GM10847 (cell line): ENCODE measurements around the gene MAPK9.

Experiments used
- POLR2A ChIP-seq: IDR thresholded peaks from 2 replicates; pipeline ENCODE4 v1.6.1; 2011; ENCODE audit not compliant: insufficient read length; ENCODE audit errors: extremely low read depth

Gene MAPK9

DNA sequence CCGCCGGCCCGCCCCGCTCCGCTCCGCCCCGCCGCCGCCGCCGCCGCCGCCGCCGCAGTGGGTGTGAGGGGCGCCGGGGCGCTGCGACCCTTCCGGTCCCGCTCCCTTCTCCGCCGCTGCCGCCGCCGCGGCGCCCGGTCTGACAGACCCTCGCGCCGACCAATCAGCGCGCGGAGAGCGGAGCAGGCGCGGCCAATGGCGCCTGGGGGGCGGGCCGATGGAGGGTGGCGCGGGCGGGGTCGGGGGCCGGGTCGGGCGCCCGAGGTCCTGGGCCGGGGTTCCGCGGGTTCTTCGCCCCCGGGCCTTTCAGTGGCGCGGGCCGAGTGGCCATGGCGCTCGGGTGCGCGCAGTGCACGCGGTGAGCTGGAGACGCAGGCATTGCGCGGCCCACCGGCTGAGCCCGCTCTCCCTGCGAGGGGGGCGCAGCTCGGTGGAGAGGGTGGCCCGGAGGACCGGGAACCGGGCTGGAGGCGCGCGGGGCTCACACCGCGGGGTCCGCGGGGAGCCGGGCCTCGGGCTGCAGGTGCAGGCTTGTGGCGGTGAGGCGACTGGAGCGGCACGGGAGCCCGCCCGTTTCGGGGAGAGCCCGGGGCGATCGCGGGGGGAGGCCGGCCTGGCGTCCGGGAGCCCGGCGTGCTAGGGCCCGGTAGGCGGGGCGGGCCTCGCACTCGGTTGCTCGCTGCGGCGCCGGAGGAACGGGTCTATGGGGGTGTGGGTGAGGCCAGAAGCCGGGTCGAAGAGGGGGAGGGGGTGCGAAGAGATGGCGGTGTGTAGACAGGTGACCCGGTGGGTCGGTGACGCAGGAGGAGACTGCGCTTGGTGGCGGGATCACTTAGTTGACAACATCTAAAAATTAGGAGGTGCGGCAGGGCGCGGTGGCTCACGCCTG lies at the start of gene MAPK9:
MAPK9 (minus strand) TSS at position 141 of the 889 bp plus-strand sequence. CDS start 11,522 bp downstream, outside the sequence.
- TF ChIP-seq POLR2A: peak; percentile 48

DNA sequence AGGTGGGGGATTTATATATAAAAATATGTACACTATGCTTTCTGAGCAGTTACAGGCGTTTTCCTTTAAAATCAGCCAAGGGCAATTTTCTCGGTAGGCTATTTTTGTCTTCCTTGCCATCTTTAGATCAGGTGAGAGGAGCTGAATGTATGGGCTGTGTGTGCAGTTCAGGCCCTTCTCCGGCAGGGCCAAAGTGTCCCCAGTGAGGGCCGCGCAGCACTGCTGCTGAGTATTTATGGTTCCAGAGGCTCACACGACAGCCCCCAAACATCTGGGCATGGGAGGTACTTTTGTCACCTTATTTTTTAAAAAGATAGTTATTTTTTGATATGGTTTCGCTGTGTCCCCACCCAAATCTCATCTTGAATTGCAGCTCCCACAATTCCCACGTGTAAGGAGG lies 49.7 kb upstream of the MAPK9 start:
- TF ChIP-seq POLR2A: no peak

DNA sequence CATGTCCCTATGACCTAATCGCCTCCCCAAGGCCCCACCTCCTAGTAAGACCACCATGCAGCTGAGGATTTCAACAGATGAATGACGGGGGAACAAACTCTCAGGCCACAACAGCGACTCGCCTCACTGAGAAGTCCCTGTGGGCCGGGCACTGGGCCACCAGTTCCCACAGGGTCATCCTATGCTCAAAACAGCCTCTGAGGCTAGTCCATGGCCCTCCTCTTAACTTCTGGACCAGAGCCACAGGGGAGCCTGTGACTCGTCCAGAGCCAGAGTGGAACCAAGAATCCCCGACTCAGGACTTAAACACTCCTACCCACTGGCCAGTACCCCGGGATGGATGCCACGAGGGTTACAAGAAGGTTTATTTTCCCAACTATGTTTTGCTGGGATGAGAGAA lies 49.0 kb upstream of the MAPK9 start:
- TF ChIP-seq POLR2A: no peak

DNA sequence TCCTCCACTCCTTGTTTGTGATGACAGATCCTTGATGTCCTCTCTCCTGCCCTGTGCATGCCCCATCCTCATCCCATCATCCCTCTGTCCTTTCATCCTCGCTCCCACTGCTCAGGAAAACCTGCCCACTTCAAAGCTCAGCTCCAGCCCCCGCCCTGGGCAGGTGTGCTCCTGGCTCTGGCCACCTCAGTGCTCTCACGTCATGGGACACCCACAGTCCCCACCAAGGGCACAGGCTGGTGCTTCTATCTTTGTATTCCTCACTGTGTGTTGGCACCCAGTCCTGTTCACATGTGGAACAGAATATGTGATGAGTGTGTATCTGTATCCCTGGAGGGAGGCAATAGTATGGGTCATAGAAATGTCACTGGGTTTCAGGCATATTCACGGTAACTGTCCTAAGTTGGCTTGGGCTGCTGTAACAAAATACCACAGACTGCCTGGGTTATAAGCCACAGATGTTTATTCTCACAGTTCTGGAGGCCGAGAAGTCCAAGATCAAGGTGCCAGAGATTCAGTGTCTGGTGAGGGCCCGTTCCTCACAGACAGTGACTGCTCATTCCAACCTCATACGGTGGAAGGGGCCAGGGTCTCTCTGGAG lies 47.8 kb upstream of the MAPK9 start:
- TF ChIP-seq POLR2A: no peak

DNA sequence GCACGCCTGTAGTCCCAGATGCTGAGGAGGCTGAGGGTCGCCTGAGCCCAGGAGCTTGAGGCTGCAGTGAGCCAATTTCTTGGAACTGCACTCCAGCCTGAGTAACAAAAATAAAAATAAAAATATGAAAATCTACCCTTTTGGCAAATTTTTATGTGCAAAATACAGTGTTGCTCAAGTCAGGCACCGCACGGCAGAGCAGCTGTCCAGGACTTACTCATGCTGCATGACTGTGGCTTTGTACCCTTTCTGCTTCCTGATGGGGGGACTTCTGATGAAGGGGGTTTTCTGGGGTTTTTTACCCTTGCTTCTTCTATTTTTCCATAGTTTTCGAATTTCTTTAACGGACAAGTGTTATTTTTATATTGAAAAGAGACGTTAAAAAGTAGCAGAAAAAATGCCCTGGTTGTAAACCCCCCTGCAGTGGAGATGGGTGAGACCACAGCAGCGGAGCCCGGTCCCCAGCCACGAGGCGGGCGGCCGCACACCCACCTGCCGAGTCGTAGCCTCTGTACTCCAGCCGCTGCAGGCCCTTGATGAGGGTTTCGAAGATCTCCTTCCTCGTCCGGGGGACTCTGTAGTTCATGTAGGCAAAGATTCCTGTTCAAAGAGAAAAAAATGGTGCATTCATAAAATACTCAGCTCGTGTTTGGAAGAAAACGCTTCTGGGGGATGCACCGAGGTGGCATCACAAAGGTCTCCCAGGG lies 46.3 kb upstream of the MAPK9 start:
- no peak for TF ChIP-seq POLR2A

DNA sequence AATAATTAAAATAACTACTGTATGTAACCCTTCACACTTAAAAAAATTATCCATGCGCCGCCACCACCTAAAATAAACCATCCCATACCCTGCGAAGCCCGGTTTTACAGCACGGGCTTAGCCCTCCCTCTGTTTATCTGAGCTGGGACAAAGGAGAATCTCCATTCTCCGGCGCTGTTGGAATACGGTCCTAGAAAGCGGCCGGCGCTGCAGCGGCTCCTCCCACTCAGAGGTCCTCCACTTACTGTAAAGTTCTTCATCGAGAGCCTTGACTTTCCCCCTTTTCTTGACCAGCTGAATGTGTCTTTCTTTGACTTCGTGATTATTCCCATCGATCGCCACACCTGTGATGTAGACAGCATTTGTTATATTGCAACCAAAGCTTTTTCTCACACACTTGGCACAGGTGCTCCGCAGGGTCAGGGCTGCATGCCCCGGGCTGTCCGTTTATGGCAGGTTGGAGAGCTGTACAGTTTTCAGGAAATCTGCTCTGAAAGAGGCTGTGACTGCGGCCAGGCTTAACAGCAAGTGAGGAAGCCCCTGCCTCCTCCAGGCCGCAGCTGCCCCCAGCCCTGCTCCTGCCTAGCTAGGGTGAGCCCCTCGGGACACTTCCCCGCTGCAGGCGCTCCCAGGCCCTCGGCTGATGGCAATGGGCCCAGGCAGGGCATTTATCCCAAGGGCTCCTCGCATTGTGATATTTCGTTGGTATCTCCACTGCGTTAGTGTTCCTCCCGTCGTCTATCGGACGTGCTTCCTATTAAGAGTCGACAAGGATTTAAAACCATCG lies 44.5 kb upstream of the MAPK9 start:
- TF ChIP-seq POLR2A: no peak

DNA sequence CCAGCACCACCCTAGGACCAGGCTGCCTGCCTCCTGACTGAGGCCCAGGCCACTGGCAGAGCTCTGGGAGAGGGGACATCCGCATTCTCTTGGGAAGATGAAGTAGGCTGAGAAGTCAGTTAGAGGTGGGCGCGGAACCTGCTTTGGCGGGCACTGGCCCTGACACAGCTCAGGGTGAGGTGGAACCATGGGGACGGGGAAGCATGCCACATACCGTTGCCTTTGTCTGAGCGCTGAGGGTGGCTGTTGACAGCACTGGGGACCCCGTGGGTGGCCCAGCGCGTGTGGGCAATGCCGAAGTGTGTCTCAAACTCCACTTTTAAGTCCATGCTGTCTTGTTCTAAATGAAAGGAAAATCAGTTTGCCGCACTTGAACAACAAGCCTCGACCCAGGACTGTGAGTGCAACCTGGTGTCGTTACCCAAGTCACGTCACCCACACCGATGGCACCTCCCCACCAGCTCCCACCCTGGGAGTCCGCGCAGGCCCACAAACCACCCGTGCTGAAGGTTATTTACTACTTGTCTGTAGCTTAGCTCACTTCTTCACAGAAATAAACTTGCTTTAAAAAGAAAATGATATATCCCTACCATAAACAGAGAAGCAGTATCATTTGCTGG lies 43.8 kb upstream of the MAPK9 start:
- TF ChIP-seq POLR2A: no peak

DNA sequence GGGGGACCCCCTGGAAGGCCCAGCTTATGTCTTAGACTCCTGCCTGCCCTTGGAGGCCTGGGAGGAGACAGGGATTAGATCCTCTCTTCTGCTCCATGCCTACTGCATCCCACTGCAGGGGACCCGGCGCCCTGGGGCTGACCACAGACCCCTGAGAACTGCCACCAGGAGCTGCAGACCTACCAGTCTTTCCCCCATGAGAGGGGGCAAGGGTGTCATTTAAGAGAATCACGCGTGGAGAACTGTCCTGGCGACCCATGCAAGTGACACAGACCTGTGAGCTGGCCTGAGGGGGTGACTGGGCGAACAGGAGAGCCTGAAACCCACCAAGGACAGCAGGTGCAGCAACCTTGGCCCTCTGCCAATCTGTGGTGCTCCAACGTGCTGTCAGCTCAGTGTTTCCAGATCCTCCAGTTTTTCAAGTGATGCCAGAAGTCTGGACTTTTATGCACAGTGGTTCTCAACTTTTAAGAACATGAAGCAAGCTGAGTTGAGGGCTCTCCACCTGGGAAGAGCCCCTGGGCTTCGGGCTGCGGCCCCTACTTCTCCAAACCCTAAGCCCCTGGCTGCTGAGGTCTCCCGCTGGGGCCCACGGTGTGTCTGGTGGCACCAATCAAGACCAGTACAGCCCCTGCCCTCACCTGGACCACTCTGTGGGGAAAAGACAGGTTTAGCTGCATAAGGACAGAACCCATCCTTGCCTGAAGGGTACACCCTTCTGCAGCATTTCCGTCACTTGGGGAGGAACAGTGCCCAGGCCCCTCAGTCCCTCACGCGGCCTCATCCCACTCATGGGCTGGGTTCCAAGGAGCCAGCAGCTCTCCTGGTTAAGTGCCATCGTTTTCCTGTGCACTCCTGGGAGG lies 43.1 kb upstream of the MAPK9 start:
- no peak for TF ChIP-seq POLR2A

DNA sequence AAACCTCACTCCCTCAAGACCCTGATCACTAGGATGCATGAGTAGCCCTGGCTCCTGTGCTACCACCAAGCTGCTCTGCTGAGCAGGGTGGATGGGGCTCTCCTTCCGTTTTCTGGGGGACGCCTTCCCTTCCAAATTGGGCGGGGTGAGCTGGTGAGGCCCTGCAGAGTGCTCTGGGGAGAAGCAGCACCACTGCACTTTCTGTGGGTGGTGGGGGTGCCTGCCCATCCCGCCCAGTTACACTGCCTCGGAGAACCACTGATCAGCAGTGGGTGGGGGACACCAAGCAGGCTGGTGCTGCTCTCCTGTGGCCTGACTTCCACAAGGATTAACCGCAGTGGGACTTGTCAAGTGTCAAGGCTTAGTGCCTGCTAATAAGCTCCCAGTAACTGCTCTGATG lies 42.3 kb upstream of the MAPK9 start:
- TF ChIP-seq POLR2A: no peak

DNA sequence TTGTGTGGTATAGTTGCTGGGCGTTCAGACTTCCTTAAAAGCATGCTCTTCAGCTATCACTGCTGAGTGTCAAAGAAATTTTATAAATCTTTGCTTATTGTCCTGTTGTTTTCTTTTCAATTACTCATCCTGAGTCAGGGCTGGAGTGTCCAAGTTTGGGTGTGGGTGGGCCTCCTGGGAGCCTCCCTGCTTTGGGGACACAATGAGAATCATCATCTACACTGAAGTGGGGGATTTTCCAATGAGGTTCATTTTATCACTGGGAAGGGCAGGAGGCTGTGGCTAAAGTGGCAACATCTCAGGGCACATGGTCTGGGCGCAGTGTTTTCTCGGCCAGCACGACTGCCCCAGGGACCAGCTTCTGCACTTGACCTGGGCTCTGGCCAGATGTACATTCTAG lies 41.8 kb upstream of the MAPK9 start:
- TF ChIP-seq POLR2A: no peak

DNA sequence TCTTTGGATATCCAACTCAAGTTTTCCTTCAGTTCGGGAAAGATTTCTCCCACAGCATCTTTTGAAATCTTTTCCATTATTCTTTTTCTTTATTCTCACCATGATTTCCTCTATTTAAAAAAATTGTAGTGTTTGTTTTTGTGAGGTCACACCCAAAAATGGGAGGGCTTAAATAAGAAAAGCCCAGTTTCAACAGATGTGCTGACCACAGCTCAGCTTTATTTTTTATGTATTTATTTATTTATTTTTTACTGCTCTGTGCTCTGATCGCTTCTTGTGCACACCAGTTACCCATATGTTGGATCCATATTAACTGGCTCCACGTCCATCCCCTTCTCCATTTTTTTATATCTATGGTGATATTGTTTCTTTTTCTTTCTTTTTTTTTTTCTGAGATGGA lies 41.0 kb upstream of the MAPK9 start:
- TF ChIP-seq POLR2A: no peak

DNA sequence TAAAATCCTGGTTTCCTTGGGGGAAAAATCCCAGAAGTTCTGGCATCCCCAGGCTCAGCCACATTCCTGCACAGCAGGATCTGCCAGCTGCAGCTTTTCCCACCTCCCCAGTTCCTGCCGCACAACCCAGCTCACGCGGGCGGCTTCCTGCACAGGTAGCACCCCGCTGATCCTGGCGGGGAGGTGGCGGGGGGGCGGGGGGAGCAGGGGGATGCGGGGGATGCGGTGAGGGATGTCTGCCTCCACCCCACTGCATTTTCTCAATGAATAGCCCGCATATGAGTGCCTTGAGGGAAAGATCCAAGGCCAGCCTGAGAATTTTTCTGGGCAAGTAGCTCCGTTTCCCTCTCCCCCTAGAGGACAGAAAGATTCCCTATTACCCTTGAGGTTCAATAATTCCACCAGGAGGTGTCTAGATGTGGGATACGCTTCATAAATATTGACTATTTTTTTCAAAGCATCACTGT lies 40.2 kb upstream of the MAPK9 start:
- TF ChIP-seq POLR2A: no peak

DNA sequence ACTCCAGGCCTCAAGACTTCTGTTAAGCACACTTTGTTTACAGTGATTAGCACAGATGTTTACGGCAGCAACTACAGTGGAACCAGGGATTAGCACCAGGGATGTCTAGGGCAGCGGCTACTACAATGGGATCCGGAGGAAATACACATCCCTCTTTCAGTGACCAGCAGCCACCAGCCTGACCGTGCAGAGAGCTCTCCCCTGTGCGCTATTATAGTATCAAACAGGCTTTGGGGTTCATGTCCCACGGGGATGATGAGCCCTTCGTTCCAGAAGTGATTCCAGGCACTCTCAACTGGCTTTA lies 39.7 kb upstream of the MAPK9 start:
- TF ChIP-seq POLR2A: no peak

DNA sequence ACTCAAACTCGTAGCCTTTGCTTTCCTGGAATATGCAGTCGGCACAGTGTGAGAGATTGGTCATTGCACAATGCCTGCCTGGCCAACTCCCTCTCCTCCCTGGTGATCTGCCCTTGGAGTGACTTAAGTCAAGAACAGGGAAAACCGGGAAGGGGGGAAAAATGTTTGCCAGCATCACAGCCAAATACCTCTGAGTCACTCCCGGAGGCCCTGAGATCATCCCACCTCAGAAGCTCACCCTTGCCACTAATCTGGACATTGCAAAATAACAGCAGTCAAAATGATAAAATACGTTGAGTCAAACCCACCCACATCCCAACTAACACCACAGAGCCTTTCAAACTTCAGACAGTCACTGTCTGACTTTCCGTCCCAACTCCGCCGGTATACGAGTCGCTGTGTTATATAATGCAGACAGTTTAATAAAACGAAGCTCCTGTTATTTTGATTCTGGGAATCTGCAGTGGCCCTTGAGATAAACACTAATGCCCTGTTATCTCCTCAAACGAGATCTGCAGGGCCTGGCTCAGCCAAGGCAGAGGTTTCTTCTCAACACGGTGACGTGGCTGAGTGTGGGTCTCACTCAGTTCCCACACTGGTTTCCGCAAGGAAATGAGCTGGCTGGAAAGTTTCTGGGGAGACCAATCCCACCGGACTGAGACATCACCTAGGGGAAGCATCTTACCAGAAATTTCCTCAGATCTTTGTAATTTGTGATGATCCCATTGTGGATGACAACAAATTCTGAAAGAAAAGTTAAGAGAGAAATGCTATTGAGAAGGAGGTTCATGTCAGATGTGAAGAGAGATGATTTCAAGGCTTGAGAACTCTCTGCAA lies 39.1 kb upstream of the MAPK9 start:
- no peak for TF ChIP-seq POLR2A

DNA sequence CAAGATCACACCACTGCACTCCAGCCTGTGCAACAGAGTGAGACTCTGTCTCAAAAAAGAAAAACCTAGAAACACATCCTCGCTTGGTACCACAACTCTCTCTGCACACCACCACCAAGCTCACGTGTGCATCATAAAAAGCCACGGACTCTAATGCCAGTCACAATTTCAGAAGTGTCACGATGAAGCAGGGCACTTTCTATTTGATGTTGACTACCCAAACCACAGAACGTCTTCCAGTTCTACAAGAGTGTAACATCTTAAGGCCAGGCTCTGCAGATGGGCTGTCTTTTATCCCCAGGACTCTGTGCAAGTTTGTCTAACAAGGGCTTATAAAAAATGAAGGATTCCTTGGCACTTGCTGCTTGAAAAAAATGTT lies 38.4 kb upstream of the MAPK9 start:
- no peak for TF ChIP-seq POLR2A
